Measurements from ENCODE around the gene FHOD3. TPM values are rescaled to one million over a fixed set of nuclear protein-coding genes. Genes with fewer than 3 reads are reported as not detected.

Gene FHOD3
- total and polyA plus RNA-seq, 7 experiments from 2014 or later = not detected

DNA sequence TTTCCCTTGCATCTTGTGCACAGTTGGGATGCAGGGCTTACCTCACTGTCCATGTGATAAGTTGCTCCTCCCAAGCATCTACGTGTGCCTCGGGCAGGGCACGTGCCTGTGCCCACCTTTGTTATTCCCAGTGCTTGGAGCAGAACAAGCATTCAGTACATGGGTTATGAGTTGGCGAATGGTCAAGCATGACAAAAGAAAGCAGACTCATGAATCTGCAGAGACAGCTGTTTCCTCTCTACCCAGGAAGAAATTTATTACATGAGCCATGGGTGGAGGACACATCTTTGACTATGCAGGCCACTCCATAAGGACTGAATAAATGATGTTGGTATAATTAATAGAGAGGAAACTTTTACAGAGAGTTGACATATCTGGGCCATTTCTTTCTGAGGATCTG, 403.4 kb downstream of the FHOD3 start:
- Mint-ChIP-seq H3K4me3 (no peak overlapping the region), H3K4me1 (peaks cover 0 to 3% (median 0%) of the 10 kb centered on the region in 7 donors), H3K9me3 (no peaks in the 10 kb centered on the region), H3K27ac (no peak overlapping the region), H3K27me3 (peaks cover 0 to 28% (median 17%) of the 10 kb centered on the region in 5 donors), H3K36me3 (no peaks in the 10 kb centered on the region)
- Histone ChIP-seq H3K36me3 (ENCODE audit: control insufficient read depth in 2 of 3, insufficient read depth in 3 of 3, low read length in 3 of 3) (no peaks in the 10 kb centered on the region), H3K9me3 (ENCODE audit: control insufficient read depth in 2 of 3, low read length in 3 of 3) (no peaks in the 10 kb centered on the region), H3K27ac (ENCODE audit: low read depth, low read length) (no peak overlapping the region), H3K4me3 (ENCODE audit: low read length) (no peak overlapping the region), H3K4me1 (ENCODE audit: control insufficient read depth in 2 of 2, insufficient read depth in 2 of 2, low read length in 2 of 2) (no peaks in the 10 kb centered on the region), H3K27me3 (ENCODE audit: control insufficient read depth in 2 of 2, insufficient read depth in 2 of 2, low read length in 2 of 2) (no peaks in the 10 kb centered on the region)
- intact Hi-C loops (cut with micrococcal nuclease) = no loop called here
- DNase-seq (no peak), ATAC-seq (no peak)
- ChIA-PET CTCF (no interaction called here), POLR2A (no interaction called here)

DNA sequence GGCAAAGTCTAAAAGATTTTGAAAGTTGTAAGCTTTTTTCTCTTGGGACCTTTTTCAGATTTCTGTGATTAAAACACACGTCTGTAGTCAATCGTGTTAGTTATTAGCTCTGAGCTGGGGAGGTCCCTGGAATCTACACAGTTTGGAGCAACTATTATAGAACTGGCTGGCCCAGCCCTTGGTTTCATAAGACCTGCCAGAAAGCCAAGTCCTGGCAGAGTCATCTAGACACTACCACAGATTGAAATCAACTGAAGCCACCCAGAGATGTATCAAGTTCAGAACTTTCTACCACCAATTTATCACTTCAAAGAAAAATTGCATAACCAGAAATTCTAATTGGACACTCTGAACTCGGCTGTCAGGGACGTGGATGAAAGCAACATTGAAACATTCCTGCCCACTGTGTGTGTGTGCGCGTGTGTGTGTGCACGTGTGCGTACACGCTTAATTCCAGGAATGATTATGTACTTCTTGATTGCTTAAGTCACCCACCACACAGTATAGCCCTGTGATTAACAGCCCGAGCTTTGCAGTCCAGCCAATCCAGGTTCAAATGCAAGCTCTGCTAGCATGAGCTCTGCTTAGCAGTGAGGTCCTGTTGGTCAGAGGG, 405.0 kb downstream of the FHOD3 start:
- Mint-ChIP-seq H3K36me3 (no peaks in the 10 kb centered on the region), H3K4me1 (peaks cover 0 to 3% (median 0%) of the 10 kb centered on the region in 7 donors), H3K27ac (no peak overlapping the region), H3K4me3 (no peak overlapping the region), H3K27me3 (peaks cover 0 to 37% (median 21%) of the 10 kb centered on the region in 5 donors), H3K9me3 (no peaks in the 10 kb centered on the region)
- Histone ChIP-seq H3K4me3 (ENCODE audit: low read length) (no peak overlapping the region), H3K27ac (ENCODE audit: low read depth, low read length) (no peak overlapping the region), H3K36me3 (ENCODE audit: control insufficient read depth in 2 of 3, insufficient read depth in 3 of 3, low read length in 3 of 3) (no peaks in the 10 kb centered on the region), H3K4me1 (ENCODE audit: control insufficient read depth in 2 of 2, insufficient read depth in 2 of 2, low read length in 2 of 2) (no peaks in the 10 kb centered on the region), H3K27me3 (ENCODE audit: control insufficient read depth in 2 of 2, insufficient read depth in 2 of 2, low read length in 2 of 2) (no peaks in the 10 kb centered on the region), H3K9me3 (ENCODE audit: control insufficient read depth in 2 of 3, low read length in 3 of 3) (no peaks in the 10 kb centered on the region)
- ATAC-seq (no peak), DNase-seq (no peak)
- ChIA-PET CTCF (no interaction called here), POLR2A (no interaction called here)
- intact Hi-C loops (cut with micrococcal nuclease) = no loop called here

DNA sequence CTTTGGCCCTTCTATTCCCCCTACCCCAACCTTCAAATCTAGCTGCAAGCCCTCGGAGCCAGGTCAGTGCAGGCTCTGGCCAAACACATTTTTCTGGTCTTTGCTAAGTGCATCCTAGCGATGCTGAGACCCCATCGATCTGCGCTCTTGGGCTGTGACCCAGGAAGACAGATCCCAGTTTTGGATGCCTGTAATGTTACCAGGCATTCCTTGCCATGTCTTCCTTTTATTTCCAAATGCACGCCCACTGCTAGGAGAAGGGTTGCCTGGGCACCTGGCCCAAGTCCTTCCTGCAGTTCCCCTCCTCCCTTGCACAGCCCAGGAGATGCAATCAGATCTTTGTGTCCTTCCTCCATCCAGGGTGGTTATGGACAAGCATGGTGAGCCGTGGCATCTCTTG, 406.6 kb downstream of the FHOD3 start:
- Histone ChIP-seq H3K27ac (ENCODE audit: low read depth, low read length) (no peak overlapping the region), H3K9me3 (ENCODE audit: control insufficient read depth in 2 of 3, low read length in 3 of 3) (no peaks in the 10 kb centered on the region), H3K4me1 (ENCODE audit: control insufficient read depth in 2 of 2, insufficient read depth in 2 of 2, low read length in 2 of 2) (no peaks in the 10 kb centered on the region), H3K27me3 (ENCODE audit: control insufficient read depth in 2 of 2, insufficient read depth in 2 of 2, low read length in 2 of 2) (no peaks in the 10 kb centered on the region), H3K36me3 (ENCODE audit: control insufficient read depth in 2 of 3, insufficient read depth in 3 of 3, low read length in 3 of 3) (no peaks in the 10 kb centered on the region), H3K4me3 (ENCODE audit: low read length) (no peak overlapping the region)
- Mint-ChIP-seq H3K4me1 (peaks cover 0 to 3% (median 0%) of the 10 kb centered on the region in 7 donors), H3K36me3 (no peaks in the 10 kb centered on the region), H3K27ac (no peak overlapping the region), H3K9me3 (no peaks in the 10 kb centered on the region), H3K4me3 (no peak overlapping the region), H3K27me3 (peaks cover 0 to 48% (median 28%) of the 10 kb centered on the region in 5 donors)
- intact Hi-C loops (cut with micrococcal nuclease) = no loop called here
- CTCF ChIA-PET = no interaction called here
- ATAC-seq = no peak
- DNase-seq = no peak
- POLR2A ChIA-PET = no interaction called here

DNA sequence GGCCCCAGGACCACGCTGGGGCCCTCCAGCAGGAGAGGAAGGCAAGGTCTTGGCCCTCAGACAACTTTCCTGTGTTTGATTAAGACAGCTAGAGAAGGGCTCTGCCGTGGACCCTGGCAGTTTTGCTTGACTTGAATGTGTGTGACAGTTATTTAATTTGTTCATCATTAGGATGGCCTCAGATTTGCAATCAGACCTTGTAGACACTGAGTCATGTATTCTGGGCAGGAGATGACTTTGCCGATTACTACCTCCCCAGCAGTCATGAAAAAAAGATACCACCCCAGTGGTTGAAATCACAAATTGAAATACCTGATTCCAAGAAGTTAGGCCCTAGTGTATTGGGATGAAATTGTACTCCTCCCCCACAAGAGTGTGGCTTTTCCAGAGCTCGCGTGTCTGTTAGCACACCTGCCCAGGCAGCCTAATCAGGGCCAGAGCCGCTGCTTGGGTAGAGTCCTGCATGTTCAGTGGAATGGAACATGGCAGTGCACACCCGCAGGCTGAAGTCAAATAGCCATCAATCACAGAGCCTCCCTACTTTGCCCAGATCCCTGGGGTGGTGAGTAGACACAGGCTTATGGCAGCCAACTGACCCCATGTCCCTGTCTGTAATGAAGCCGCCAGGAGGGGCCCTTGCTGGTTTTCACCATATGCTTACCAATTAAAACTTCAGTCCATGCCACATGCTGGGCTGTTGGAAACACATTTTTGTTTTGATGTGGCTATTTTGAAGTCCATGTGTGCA, 408.8 kb downstream of the FHOD3 start:
- CTCF ChIA-PET = no interaction called here

DNA sequence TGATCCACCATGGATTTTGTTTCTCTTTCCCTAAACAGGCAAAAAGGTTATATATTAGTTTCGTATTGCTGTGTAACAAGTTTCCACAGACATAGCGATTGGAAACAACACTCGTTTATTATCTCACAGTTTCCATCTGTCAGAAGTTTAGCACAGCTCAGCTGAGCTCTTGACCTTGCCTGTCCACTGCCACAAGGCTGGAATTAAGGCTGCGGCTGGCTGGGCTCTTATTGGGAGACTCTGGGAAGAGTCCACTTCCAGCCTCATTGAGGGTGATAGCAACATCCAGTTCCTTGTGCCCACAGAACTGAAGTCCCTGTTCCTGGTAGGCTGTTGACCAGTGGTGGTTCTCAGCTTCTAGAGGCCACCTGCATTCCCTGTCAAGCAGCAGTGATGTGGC, 410.9 kb downstream of the FHOD3 start:
- ChIA-PET CTCF (interaction anchor here (0.6 kb wide), 1 partner anchor 102 kb away, joined by 3 read pairs; no protein-coding TSS in a partner anchor), POLR2A (interaction anchor here (0.6 kb wide), 1 partner anchor 81 kb away, joined by 3 read pairs; no protein-coding TSS in a partner anchor)
- H3K4me1 Mint-ChIP-seq = no peaks in the 10 kb centered on the region
- H3K9me3 Mint-ChIP-seq = no peaks in the 10 kb centered on the region
- no peak overlapping the region for H3K27ac Mint-ChIP-seq
- no peak overlapping the region for H3K4me3 Mint-ChIP-seq
- Histone ChIP-seq H3K4me1 (ENCODE audit: control insufficient read depth in 2 of 2, insufficient read depth in 2 of 2, low read length in 2 of 2) (no peaks in the 10 kb centered on the region), H3K9me3 (ENCODE audit: control insufficient read depth in 2 of 3, low read length in 3 of 3) (no peaks in the 10 kb centered on the region), H3K4me3 (ENCODE audit: low read length) (no peak overlapping the region), H3K36me3 (ENCODE audit: control insufficient read depth in 2 of 3, insufficient read depth in 3 of 3, low read length in 3 of 3) (no peaks in the 10 kb centered on the region), H3K27me3 (ENCODE audit: control insufficient read depth in 2 of 2, insufficient read depth in 2 of 2, low read length in 2 of 2) (no peaks in the 10 kb centered on the region), H3K27ac (ENCODE audit: low read depth, low read length) (no peak overlapping the region)
- ATAC-seq = no peak
- intact Hi-C loops (cut with micrococcal nuclease) = no loop called here
- no peaks in the 10 kb centered on the region for H3K36me3 Mint-ChIP-seq
- peaks cover 9 to 51% (median 27%) of the 10 kb centered on the region in 5 donors for H3K27me3 Mint-ChIP-seq
- DNase-seq = no peak

More for the DNA sequence above, 408.8 kb downstream of the FHOD3 start:
- H3K27me3 ChIP-seq (ENCODE audit: control insufficient read depth in 2 of 2, insufficient read depth in 2 of 2, low read length in 2 of 2) = no peaks in the 10 kb centered on the region
- Mint-ChIP-seq H3K4me1 (no peaks in the 10 kb centered on the region), H3K27me3 (peaks cover 0 to 48% (median 27%) of the 10 kb centered on the region in 5 donors), H3K4me3 (no peak overlapping the region), H3K9me3 (no peaks in the 10 kb centered on the region), H3K36me3 (no peaks in the 10 kb centered on the region), H3K27ac (no peak overlapping the region)
- no peak overlapping the region for H3K4me3 ChIP-seq (ENCODE audit: low read length)
- POLR2A ChIA-PET = no interaction called here
- no peak for DNase-seq
- ATAC-seq = no peak
- H3K27ac ChIP-seq (ENCODE audit: low read depth, low read length) = no peak overlapping the region
- no peaks in the 10 kb centered on the region for H3K36me3 ChIP-seq (ENCODE audit: control insufficient read depth in 2 of 3, insufficient read depth in 3 of 3, low read length in 3 of 3)
- no peaks in the 10 kb centered on the region for H3K9me3 ChIP-seq (ENCODE audit: control insufficient read depth in 2 of 3, low read length in 3 of 3)
- intact Hi-C loops (cut with micrococcal nuclease) = no loop called here
- no peaks in the 10 kb centered on the region for H3K4me1 ChIP-seq (ENCODE audit: control insufficient read depth in 2 of 2, insufficient read depth in 2 of 2, low read length in 2 of 2)

DNA sequence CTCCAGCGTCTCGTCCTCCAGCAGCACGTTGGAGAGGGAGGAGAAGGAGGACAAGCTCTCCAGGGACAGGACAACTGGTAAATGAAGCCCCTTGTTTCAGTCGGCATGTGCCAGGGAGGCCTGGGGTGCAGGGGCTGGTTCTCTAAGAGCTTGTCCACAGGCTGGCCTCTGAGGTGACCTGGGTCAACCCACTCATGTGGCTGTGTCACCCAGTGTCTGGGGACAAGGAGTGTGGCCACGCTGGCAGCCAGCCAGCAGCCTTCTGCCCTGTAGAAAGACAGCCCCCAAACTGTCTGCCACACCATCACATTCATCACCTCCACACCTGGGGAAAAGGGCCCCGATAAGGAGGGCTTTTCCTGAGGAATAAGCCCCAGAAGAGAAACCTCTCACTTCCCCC, 411.8 kb downstream of the FHOD3 start:
- no peak for DNase-seq
- Histone ChIP-seq H3K27me3 (ENCODE audit: control insufficient read depth in 2 of 2, insufficient read depth in 2 of 2, low read length in 2 of 2) (no peaks in the 10 kb centered on the region), H3K4me3 (ENCODE audit: low read length) (no peak overlapping the region), H3K27ac (ENCODE audit: low read depth, low read length) (no peak overlapping the region), H3K4me1 (ENCODE audit: control insufficient read depth in 2 of 2, insufficient read depth in 2 of 2, low read length in 2 of 2) (no peaks in the 10 kb centered on the region), H3K36me3 (ENCODE audit: control insufficient read depth in 2 of 3, insufficient read depth in 3 of 3, low read length in 3 of 3) (no peaks in the 10 kb centered on the region), H3K9me3 (ENCODE audit: control insufficient read depth in 2 of 3, low read length in 3 of 3) (no peaks in the 10 kb centered on the region)
- Mint-ChIP-seq H3K9me3 (no peaks in the 10 kb centered on the region), H3K36me3 (no peaks in the 10 kb centered on the region), H3K27me3 (peaks cover 9 to 44% (median 27%) of the 10 kb centered on the region in 5 donors), H3K4me1 (no peaks in the 10 kb centered on the region), H3K4me3 (no peak overlapping the region), H3K27ac (no peak overlapping the region)
- intact Hi-C loops (cut with micrococcal nuclease) = no loop called here
- no peak for ATAC-seq
- CTCF ChIA-PET = no interaction called here
- POLR2A ChIA-PET = no interaction called here

All from naive thymus-derived CD4-positive, alpha-beta T cell (primary cell).